Activated naive CD8-positive, alpha-beta T cell treated with anti-CD3 and anti-CD28 coated beads, Interleukin-2, amount 50 U/mL, for 16 hours (primary cell): Measurements from ENCODE around the gene LAMA2.

Experiments used
- DNase-seq: peaks from one replicate; pipeline ENCODE4 v3.0.0-alpha.2; 2020; ENCODE audit warnings: low read depth, low spot score

Gene LAMA2

DNA sequence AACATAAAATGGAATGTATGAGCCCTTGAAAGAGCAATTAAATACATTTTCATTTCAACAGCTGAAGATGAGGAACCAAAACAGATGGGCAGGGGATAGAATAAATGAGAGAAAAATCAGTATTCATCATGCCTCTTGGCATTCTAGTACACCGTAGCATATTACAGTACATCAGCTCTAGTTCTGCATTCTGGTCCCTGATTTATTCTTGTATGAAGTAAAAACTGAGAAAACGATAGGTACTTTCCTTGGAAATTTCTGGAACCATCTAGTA is 477.7 kb downstream of the LAMA2 start:
- no peak for DNase-seq

DNA sequence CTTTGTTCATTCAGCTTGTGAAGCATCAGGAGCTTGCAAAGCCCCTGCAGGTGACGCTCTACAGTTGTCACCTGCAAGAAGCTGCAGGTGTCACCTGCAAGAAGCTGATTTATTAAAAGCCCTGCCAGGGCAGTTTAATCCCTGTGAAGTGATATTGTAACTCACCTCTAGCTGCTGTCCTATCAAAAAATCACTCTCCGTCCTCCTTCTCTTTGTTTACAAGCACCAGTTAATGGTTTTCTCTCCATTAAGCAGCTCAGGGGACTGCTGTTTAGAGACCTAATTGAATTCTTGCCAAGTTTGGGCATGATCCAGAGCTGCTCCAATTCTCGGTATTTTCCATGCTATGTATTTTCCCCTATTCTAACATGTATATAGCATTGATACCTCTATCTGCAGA is 481.1 kb downstream of the LAMA2 start:
- no peak for DNase-seq

DNA sequence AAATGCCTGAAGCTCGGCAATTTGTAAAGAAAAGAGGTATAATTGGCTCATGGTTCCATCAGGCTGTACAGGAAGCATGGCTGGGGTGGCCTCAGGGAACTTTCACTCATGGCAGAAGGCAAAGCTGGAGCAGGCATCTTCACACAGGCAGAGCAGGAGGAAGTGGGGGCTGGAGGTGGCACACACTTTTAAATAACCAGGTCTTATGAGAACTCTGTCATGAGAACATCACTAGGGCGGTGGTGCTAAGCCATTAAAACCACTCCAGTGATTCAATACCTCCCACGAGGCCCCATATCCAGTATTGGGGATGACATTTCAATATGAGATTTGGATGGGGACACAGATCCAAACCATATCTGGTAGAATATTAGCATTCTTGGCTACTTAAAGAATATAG is 481.8 kb downstream of the LAMA2 start:
- no peak for DNase-seq

DNA sequence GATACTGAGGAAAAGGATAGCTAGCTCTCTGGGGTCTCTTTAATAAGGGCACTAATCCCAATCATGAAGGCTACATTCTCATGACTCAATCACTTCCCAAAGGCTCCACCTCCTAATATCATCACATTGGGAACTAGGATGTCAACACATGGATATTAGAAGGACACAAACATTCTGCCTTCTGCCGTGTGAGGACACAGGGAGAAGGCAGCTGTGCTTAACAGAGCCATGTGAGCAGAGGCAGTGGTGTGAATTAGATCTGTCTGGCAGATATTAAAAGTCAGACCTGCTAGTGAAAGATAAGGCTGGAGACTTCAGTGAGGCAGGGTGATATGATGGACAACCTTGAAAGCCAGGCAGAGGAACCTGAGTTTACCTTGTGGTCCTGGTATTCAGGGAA is 485.1 kb downstream of the LAMA2 start:
- DNase-seq = no peak

DNA sequence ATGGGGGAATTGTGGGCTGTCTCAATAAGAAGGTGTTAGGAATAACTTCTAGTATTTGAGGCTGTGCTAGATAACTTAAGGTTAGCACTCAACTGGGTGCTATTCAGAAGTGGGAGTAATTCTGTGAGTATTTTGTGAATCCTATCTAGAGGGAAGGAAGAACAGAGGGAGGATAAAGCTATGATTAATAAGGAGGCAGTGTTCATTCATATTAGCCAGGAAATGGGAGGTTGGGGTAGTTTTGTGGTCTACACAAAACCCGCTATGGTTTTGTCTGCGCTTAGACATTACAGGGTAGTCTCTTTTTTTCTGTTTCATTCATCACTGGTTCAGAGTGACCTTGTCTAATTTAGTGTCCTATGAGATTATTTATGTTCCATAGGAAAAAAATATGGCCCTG is 486.0 kb downstream of the LAMA2 start:
- DNase-seq = no peak

DNA sequence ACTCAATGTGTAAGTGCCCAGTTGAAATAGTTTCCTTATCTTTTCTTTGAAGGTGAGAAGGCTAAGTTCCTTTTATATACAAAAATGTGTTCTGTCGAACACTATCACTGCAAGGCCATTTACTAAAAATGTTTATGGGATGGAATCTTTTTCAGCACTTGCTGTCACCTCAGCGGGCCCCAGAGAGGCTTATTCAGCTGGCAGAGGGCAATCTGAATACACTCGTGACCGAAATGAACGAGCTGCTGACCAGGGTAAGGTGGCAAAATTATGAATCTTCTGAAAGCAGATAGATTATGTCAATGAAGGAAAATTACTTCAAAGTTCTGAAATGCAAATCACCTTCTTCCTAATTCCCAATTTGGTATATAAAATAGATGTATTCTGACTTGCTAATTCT is 486.8 kb downstream of the LAMA2 start:
- no peak for DNase-seq

DNA sequence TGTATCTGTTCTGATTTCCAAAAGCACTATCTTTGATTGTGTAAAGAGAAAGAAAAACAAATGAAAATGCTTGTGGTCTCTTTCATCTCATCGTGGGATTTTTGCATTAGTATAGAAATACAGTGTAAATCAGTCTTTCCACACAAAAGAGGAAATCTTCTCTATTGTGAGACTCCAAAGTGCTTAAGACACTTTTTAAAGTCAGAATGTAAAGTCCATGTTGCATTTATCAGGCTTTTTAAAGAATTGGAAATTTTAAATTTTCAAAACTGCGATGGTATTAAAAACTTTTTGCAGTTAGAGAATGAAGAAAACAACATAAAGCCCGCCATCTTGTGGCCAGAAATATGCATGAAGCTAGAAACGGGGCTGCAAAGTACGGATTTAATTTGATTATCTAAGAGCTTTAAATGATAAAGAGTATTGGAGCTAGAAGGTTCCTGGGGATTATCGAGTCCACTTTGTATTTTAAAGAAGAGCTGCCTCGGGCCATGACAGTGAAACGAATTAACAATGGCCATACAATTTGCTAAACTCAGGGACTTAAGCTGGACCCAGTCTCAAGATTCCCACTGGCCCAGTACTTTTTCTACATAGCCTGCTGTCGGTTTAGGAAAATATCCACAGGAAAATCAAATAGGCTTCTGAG is 487.5 kb downstream of the LAMA2 start:
- peak; percentile 2 for DNase-seq

DNA sequence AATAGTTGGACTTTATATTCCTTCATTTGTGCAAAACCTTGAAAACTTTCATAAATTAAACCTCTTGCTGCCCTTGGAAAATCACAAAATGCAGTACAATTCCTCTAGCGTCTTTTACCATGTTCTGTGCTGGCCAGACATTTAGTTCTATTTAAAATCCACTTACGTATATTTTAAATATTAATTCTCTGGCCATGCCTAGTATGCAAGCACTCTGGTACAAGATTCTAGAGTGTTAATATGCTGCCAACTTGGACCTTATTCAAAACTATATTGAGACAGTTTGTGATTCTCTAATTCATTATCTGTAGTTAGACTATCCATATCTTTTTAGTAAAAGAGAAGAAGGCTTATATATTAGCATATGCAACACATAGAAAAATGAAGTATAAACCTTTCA is 498.9 kb downstream of the LAMA2 start:
- DNase-seq = no peak

DNA sequence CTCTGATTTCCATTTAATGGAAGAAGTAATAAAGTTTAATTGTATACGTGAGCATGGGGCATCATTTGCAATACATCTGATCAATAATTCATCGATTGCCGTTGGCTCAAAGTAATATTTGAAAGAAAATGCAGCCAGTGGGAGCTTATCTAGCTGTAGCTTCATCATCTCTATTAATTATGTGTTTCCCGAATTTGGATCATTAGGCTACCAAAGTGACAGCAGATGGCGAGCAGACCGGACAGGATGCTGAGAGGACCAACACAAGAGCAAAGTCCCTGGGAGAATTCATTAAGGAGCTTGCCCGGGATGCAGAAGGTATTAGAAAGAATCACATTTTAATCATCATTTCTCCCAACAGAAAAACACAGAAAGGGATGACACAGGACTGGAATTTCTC is 500.0 kb downstream of the LAMA2 start:
- no peak for DNase-seq

DNA sequence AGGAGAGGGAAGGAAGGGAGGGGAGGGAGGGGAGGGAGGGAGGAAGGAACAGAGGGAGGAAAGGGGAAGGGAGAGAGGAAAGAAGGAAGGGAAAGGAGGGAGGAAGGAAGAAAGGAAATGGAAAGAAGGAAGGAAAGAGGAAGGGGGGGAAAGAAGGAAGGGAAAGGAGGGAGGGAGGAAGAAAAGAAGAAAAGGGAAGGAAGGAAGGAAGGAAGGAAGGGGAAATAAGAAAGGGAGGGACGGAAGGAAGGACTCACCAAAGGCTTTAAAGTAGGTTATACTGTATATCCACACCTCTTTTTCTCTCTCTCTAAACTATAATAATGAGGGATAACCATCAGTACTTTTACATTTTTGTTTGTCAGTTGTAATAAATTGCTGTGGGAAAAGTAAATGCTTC is 502.2 kb downstream of the LAMA2 start:
- no peak for DNase-seq

DNA sequence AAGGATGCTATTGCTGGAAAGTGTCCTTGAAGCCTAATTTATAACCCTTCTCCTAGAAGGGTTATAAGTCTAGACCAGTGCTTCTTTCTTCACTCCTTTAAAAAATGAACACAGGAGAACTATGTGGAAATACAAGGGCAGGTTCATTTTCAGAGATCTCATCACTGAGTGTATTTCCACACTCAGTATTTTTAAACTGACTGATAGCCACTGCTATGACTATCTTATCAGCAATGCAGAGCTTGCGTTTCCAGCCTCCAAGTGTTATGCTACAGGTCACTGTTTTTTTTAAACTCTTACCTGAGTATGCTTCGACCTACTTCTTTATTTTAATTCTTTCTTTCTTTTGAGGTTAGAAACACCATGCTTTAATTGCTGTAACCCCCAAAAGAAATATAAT is 508.0 kb downstream of the LAMA2 start:
- no peak for DNase-seq

DNA sequence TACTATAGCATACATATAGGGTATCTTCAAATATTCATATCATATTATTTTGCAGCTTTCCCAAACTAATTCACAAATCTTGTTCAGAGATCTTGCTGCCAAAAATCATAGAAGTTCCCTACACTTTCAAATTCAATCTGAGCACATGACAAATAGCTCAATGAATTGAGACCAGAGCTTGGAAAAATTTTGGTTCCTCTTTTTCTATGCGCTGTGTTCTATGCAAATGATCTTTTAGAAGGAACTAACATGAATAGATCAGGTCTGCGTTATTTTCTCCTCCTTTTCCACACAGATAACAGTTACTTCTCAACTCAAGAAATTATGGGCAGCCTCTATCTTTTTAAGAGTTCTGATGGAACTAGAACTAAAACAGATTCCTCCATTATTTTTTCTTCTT is 510.7 kb downstream of the LAMA2 start:
- DNase-seq = no peak

DNA sequence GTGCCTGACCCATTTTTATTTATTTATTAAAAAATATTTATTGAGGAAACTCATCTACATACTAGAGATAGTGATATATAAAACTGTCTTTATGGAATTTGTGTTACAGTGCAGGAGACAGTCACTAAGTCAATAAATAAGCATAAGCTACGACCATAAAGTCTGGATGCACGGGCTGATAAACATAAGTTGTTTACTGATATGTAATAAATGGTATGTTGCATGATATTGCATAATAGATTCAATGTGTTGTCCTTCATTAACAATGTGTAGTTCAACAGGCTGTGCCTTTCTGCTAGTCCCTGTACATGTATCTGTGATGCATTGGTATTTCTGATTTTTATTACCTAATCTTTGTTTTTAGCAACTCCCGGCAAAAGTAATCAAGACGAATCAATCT is 515.8 kb downstream of the LAMA2 start:
- no peak for DNase-seq

DNA sequence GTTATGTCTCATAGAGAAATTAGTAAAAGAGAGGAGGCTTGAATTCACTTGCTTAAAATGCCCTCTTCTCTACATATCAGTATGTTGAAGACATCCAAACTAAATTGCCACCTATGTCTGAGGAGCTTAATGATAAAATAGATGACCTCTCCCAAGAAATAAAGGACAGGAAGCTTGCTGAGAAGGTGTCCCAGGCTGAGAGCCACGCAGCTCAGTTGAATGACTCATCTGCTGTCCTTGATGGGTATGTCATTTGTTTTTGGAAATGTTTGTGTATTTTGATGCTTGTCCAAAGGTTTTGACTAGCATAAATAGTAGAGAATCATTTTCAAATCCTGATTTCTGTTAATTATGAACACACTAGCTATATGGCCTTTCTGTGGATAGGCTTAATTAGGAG is 519.3 kb downstream of the LAMA2 start:
- no peak for DNase-seq

DNA sequence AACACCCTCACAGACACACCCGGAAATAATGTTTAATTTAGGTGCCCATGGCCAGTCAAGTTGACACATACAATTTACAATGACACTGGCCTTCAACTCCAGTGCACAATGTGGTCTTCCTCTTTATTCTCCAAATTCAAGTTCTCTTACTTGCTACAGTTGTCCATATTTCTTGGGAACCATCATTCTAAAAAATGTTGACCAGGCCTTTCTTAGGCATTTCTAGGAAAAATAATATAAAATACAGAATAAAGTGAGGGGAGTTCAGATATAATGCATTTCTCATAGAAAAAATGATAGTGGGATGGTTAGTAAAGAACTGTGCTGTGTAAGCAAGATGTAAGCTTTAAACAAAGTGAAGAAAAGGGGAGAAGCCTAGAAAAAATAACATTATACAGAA is 528.2 kb downstream of the LAMA2 start:
- DNase-seq = no peak

DNA sequence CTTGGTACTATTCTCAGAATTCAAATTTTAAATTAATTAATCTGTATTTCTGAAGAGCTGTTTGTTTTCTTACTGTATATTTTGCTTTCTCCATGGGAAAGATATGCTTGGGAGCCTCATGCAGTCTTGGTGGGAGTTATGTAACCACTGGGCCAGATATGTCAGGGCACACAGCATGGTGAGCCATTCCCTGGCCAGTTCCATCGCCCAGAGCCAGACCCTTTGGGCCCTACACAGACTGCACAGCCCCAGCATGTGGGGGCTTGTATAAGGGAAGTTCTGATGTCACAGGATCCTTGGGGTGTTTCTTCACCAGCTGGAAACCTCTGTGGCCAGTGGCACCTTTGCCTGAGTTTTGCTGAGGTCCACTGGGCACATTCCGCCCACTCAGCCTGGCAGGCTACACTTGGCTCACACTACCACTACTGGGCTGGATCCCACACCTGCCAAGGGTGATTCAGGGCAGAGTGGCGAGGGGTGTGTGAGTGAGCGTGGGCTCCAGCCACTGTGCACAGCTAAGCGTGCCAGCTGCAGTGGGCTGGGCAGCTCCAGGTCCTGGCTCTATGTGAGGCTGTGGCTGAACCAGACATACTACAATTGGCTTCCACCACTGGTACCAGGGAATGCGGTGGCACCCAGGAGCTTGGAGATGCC is 533.5 kb downstream of the LAMA2 start:
- no peak for DNase-seq

DNA sequence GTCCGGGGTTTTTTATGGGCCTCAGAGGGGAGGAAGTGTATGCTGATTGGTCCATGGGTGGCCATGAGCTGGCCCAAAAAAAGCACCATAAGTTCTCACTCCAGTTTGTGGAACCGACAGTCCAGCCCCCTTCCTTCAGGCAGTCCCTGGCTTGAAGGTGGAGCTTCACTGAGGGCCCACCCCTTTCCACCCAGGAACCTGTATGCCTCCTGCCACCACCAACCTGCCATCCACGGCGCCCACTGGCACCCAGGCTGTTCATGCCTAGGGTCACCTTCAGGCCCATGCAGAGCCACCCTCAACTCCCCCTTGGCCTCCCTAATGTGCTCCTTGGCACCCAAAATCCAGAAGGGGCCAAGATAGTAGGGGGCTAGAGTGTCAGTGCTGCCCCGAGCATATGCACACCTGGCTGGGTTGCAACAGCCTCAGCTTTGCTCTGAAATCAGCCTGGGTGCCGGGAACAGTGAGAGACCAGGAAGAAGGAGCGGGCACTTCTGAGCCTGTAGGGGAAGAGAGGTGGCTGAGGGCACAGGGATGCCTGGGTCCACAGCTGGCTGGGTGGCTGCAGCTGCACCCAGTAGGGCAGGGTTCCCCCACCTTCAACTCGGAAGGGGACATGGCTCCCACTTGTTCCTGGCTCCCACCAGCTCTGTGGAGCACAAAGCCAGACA is 534.6 kb downstream of the LAMA2 start:
- no peak for DNase-seq

DNA sequence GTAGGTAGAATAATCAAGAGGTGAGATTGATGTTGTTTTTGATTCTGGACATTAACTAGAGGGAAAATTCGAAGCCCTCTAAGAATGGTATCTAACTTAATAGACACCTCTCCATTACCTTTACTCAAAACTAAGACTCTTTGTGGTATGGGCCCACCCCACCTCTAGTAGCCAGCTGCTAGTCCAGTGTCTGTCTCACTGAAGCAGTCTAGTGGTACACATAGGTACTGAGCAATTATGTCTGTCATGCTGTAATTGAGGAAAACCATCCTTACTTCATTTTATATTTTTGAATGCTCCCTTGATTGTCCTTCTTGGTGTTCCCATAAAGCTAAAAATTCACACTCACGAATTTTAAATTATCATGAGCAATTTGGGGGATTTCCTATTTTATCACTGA is 536.4 kb downstream of the LAMA2 start:
- DNase-seq = no peak

DNA sequence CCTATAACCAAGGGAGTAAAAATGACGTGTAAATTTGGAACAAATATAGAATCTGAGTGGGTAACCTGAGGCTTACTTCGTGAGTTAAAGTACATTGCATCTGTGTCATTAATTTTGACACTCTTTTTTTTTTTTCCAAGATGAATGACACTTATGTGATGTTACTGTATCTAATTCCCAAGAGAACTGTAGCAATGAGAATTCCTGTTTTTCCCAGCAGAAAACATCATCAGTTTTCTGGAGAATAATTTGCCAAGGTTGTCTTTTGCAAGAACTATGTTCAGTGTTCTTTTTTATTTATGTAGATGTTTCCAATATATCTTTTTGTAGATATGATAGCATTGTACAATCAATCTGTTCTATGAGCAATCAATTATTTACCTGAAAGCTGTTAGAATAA is 543.4 kb downstream of the LAMA2 start:
- no peak for DNase-seq

DNA sequence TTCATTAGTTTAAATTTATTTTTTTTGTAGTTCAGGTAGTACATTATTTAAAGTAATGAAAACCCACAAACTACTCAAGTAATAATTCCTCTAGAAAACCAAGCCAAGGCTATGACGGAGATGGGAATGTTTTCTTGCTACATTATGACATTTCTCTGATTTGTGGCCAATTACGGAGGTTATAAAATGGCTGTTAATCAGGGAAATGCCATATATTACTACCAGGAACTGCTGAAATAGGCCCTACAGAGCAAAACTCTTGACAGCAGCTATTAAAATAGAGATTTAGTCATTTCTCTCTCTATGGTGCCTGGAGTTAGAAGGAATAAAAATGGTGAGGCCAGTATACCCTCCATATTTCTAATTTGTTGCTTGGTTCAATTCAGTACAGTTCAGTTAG is 547.0 kb downstream of the LAMA2 start:
- DNase-seq = no peak

DNA sequence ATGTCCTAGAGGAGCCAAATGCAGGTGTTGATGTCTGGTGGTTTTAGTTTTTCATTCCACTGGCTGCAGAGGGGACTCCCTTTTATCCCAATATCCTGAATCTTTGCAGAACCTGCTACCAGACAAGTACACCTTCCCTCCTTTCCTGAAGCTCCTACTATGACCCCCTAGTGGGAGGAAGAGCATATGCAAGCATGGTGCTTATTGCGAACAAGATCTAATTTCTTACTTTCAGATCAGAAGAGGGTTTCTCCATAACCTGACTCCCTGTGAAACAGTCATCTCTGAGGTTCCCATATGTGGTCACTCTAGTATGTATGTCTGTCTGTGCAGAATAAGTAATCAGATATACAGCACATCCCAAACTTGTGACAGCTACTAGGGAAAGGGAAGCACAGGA is 549.8 kb downstream of the LAMA2 start:
- DNase-seq = no peak

DNA sequence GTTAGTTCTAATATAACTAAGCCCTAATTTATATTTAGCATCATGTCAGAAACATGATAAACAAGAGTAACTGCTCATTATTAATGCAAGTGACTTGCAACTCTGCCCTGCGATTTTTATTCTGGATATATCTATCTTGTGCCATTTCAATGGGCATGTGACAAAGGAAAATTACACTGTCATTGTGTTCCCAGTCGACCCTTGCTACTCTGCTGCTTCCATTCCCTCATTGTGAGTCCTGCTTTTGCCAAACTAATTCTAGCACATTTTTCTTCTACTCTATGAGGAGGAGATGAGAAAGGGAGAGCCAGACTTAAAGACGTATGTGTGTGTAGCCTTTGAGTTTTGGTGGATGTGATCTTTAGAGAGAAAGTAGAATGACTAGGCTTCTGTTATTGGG is 551.2 kb downstream of the LAMA2 start:
- DNase-seq = no peak

DNA sequence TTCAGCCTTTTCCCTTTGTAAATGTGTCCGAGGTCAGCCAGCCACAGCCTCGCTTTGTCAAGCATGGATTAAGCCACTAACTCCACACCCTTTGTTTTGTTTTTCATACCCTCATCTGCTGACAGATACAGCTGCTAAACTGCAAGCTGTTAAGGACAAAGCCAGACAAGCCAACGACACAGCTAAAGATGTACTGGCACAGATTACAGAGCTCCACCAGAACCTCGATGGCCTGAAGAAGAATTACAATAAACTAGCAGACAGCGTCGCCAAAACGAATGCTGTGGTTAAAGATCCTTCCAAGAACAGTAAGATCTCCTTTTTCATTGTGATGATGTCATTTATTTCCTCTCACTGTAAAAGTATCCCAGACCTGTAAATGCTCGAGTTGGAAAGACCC is 557.8 kb downstream of the LAMA2 start:
- DNase-seq = no peak

DNA sequence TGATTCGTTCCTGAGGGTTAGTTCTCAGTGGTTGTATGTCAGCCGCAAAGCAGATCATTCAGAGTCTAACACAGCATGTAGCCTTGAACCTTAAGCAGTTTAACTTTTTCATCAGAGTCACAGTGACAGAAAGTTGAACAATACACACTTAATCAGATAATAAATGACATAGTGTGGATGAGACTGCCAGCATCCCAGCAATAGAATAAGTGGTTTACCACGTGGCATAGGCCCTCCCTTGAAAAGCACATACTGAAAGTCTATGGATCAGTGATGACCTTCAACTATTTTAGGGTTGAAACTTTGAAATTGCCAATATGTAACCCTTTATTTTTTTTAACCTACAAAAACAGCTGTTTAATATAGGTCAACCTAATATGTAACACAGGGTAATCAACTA is 561.7 kb downstream of the LAMA2 start:
- DNase-seq = no peak
